ENCODE results near the gene GSAP.

Gene GSAP

GRCh38 chr7:77442636-77443035 is 26.5 kb upstream of the GSAP start:
- in situ Hi-C loops (cut with MboI; ENCODE audit: low pct_unique_long_range_greater_than_20kb, low sequenced_read_pairs, unreplicated experiment) = no loop called here
- no peak for DNase-seq (ENCODE audit: low spot score)
- TF ChIP-seq CTCF (IDR thresholded peaks at IDR 0.05; ENCODE audit: extremely low read depth, insufficient read depth, missing control alignments) = no peak

GRCh38 chr7:77441046-77441445 is 24.9 kb upstream of the GSAP start:
- in situ Hi-C loops (cut with MboI; ENCODE audit: low pct_unique_long_range_greater_than_20kb, low sequenced_read_pairs, unreplicated experiment) = no loop called here
- DNase-seq (ENCODE audit: low spot score) = no peak
- no peak for TF ChIP-seq CTCF (IDR thresholded peaks at IDR 0.05; ENCODE audit: extremely low read depth, insufficient read depth, missing control alignments)

GRCh38 chr7:77439572-77439971 is 23.4 kb upstream of the GSAP start:
- in situ Hi-C loops (cut with MboI; ENCODE audit: low pct_unique_long_range_greater_than_20kb, low sequenced_read_pairs, unreplicated experiment) = no loop called here
- DNase-seq (ENCODE audit: low spot score) = no peak
- no peak for TF ChIP-seq CTCF (IDR thresholded peaks at IDR 0.05; ENCODE audit: extremely low read depth, insufficient read depth, missing control alignments)

- DNase-seq (ENCODE audit: low spot score) = no peak
- no peak for TF ChIP-seq CTCF (IDR thresholded peaks at IDR 0.05; ENCODE audit: extremely low read depth, insufficient read depth, missing control alignments)
- in situ Hi-C loops (cut with MboI; ENCODE audit: low pct_unique_long_range_greater_than_20kb, low sequenced_read_pairs, unreplicated experiment) = no loop called here
Observed at GRCh38 chr7:77438131-77438530, 22.0 kb upstream of the GSAP start.

GRCh38 chr7:77434570-77435275 is 18.6 kb upstream of the GSAP start:
- in situ Hi-C loops (cut with MboI; ENCODE audit: low pct_unique_long_range_greater_than_20kb, low sequenced_read_pairs, unreplicated experiment) = no loop called here
- TF ChIP-seq CTCF (IDR thresholded peaks at IDR 0.05; ENCODE audit: extremely low read depth, insufficient read depth, missing control alignments) = no peak
- no peak for DNase-seq (ENCODE audit: low spot score)

GRCh38 chr7:77433901-77434300 is 17.8 kb upstream of the GSAP start:
- in situ Hi-C loops (cut with MboI; ENCODE audit: low pct_unique_long_range_greater_than_20kb, low sequenced_read_pairs, unreplicated experiment) = no loop called here
- DNase-seq (ENCODE audit: low spot score) = no peak
- TF ChIP-seq CTCF (IDR thresholded peaks at IDR 0.05; ENCODE audit: extremely low read depth, insufficient read depth, missing control alignments) = no peak

Measured in GM13977 (cell line).